Limb (tissue), 2 donors: ENCODE results near the gene THADA.

Experiments
- DNase-seq, 2 donors: peaks; one replicate each; pipeline ENCODE4 v3.0.0-alpha.2; 2016; ENCODE audit errors: extremely low spot score in 2 of 2

Gene THADA

DNA sequence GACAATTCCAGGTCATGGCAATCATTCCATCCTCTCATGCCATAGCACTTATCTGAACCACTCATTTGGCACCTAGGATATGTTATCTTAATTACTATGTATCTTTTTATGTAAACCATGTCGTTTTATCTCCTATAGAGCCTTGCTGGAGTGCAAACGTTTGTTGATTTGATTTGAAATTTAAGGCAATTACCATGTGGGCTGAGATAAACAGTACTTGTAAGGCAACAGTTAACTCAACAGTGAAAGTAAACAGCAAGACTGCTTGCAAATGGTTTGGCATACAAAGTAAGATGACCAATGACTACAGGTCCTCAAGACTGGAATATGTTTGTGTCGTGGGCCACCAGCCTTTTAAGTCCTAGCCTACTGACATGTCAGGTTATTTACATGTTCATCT lies 235.7 kb downstream of the THADA start:
- DNase-seq, result no peak

DNA sequence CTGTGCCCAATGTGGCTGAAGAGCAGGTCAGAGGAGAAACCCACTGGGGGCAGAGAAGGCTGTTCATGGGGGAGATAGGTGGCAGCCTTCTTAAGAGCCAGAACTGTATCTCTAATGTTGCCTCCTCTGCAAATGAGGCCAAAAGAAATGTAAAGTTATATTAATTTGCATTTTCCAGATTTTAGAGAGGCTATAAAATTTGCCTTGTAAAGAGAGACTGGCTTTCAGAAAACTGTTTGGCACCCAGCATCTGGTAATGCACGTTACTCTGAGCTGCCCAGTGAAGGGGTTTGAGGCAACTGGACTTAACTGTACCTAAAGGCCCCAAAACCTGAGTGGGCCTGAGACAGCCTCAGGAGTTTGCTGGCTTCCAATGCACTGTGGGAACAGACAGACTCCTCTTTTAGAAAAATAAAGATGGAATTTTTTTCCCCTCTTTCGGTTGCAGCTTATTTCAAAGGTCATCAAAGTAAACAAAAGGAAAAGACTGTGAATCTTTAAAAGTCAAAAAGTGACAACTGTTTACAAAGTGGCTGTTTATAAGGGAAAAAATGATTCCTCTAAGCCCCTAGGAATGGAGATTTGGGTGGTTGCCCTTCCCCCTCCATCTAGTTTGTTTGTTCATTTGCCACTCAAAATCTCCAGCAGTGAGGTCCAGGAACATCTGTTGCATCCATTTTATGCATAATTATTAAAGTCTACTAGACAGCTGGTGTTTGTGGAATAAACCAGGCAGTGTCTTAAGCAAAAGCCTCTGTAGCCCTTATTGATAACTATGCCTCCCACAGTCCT lies 237.2 kb downstream of the THADA start:
- DNase-seq, result peak in 1 of 2 donors; percentile 37

DNA sequence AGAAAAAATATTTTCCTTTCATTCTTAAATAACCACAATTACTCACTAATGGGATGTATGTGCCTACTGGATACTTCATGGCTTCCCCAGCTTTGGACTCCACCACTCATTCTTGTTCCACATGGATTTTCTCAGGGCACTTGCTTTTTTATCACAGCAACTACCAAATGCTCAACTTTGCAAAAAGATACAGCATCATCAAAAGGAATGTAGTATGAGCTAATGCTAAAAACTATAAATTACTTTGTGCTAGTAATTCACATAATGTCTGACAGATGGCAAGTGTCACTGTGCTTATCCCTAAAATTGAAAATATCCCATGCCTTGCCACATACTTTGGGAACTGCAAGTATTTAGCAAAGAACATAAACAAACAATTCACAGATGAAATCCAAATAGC lies 239.1 kb downstream of the THADA start:
- no peak for DNase-seq

DNA sequence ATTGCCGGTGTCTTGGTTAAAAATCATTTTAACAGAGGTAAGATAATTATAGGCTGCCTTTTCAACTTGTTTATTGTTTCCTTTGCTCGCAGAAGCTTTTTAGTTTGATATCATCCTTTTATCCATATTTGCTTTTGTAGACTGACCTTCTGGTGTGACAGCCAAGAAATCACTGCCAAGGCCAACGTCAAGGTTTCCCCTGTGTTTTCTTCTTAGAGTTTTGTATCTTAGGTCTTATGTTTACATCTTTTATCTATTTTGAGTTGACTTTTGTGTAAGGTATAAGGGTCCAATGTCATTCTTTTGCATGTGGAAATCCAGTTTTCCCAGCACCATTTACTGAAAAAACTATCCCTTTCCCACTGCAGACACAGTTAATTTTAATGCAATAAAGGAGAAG lies 240.4 kb downstream of the THADA start:
- no peak for DNase-seq

DNA sequence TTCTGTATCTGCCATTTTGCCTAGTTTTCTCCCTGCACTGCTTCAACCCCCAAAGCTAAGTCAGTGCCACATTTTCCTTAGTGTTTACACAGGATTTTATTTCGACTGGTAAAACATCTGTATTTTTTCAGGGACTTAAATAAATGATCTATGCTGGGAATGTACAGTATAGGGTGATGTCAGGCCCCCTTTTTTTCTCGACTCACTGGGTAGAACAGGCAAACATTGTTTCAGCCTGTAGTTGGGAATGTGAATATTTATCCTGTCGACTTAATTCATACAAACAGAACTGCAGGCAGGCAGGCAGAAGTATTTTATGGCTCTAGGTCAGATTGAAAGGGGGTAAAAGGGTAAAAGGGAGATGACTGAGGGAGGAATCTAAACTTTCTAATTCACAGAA lies 245.9 kb downstream of the THADA start:
- no peak for DNase-seq

DNA sequence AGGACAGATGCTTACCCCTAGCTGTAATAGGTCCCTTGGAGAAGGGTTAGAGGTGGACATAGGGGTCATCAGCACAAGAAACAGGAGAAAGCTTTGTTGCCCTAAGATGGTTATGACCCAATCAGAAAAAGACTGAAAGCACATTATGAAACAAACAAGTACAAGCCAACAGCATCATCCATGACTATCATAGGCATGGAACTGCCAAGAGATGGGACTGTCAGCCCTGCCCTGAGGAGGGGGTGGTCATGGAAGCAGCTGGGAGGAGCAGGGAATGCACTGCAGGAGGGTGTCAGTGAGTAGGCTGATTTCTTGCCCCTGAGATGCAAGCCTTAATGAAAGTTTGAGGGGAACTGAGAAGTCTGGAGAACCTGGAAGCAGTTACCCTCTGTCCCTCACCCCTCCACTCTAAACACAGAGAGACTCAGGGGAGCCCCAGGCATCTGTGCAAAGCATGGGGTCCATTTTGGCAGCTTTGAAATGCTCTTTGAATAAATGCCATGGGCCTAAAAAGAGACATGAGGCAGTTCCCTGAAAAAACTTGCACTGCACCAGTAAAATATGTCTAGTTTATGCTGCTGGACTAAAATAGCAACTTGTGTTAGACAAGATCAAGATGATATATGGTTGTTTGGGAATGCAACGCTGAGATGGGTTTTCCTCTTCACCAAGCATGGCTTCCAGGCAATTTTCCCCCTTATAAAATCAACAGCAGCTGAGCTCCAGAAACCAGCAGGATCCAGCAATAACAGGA lies 246.8 kb downstream of the THADA start:
- DNase-seq, result peak in 1 of 2 donors; percentile 58

DNA sequence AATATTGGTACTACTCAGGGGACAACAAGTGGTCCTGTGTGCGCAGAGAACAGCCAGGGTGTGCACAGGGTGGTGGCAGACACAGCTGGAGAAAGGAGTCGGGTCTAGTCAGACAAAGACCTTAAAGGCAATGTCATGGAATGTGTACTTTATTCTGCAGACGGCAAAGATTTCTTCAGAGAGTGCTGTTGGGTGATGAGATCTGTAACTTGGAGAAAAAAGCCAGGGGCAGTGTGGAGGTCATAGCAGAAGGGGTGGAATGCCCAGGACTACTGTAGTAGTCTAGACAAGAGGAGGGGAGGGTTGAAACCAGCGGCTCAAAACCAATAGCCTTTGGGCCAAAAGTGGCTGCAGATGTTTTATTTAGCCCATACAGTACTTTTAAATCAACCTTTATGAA lies 248.1 kb downstream of the THADA start:
- DNase-seq, result no peak

DNA sequence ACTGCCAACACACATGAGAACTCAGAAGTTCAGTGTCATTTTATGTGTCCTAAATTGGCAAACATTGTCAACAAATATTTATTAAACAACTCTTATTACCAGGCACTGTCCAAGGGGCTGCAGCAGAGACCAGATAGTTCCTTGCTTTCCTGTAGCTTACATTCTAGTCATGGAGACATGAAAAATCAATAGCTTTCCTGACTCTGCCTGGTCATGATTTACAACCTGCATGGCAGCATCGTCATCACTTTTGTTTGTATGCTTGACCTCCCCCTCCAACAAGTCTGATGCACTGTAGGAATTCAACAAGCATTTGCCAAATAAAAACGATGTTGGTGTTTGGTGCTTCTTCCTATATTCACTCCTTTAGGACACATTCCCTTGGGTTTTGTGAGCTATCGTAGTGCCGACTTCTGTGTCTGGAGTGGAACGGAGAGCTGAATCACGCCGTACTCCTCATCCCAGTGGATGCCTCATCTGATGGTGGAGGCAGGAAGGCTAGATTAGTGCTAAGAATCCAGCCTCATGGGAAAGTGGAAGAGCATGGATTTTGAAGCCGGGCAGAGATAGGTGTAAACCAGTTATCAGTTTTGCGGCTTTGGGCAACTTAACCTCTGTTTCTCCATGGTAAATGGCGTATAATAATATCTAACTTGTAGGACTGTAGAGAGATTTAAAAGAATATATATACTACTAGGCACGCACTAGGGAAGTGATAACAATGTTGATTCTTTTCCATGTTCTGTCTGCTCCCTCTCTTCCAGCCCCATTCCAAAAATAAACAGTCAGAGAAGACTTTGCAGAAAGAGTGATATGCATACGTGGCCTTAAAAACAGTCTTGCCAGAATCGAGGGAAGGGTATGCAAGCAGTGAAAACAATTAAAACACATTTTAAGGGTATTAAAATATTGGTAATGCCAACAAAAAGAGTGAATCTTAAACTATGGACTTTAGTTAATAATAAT lies 249.0 kb downstream of the THADA start:
- no peak for DNase-seq

DNA sequence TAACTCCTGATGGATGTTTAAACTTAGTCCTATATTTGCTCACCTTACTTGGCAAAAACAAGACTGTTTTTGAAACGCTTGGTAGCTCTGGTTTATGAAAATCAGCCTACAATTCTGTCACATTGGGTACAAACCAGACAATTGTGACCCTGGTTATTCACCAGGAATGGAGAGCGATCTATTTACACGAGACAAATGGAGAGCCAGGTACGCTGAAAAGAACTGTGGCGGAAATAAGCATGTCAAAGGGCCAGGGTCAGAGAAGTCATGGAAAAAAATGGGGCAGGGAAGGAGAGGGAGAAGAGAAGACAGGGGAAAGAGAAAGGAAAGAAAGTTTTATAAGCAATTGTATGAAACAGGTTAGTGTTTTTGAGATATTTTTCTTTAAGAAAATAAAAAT lies 250.0 kb downstream of the THADA start:
- DNase-seq, result no peak

DNA sequence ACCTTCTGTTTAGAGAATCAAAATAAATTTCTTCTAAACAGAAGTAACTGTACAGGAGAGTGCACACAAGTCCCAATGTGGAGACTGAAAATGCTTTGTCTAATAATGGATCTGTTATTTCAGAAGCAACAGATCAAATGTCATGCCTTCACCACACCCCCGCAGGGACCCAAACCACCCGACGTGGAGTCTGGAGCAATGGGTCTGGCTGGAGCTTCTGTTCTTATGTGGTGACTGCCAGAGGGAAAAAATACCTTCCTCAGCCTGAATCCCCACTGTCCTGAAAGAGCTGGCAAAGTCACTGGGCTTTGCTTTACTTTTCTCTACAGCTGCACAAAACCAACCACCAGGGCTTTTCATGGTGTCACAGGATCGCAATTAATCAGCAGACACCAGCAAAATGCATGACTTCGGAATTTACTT lies 250.4 kb downstream of the THADA start:
- DNase-seq, result no peak

DNA sequence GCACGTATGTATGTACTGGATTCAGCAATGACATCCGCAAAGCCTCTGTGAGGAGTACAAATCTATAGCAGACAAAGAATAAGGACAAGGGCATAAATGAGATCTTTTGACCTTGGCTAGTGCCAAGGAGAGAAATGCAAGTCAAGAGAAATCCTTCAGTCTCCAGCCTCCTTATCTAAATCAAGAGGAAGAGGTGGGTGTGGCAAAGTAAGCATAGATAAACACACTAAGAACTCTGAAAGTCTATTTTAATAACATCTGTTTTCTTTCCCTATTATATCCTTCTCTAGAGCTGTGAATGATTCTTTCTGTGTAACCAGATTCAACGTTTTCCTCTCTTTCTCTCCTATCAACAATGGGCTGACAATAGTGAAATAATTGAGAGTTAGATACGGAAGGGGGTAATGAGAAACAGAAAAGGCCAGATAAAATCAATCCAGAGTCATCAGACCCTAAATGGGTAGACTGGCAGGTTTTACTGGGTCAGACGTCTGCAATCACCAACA lies 250.9 kb downstream of the THADA start:
- DNase-seq, result no peak

DNA sequence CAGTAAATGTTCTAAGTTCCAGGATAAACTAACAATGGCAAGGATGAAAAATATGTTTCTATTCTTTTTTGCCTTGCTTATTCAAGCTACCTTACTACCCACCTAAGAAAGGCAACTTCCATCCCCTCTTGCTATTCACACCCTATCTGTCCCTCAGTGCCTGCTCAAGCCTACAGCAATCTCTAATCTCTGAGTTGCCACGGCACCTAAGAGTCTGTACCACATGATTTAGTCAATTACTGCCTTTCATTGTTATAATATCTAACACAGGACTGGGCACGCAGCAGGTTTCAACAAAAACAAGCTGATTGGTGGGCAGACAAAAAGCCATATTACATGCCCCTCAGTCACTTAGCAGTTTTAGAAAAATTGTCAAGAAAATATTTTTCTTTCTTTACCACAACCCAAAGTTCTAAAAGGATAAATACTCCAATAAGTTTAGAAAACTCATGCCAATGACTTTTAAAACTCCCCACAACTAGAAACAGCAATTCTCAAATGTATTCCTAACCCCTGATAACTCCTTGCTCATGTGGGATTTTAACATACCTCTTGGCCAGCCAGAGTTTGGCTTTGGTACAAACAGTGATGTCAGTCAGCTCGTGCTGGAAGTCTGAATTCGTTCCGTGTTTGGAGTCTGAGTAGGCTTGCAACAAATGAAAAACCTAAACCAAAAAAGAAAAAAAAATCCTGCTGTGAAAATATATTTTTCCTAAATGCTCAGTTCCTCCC lies 252.1 kb downstream of the THADA start:
- DNase-seq, result peak; percentile 73 to 83

DNA sequence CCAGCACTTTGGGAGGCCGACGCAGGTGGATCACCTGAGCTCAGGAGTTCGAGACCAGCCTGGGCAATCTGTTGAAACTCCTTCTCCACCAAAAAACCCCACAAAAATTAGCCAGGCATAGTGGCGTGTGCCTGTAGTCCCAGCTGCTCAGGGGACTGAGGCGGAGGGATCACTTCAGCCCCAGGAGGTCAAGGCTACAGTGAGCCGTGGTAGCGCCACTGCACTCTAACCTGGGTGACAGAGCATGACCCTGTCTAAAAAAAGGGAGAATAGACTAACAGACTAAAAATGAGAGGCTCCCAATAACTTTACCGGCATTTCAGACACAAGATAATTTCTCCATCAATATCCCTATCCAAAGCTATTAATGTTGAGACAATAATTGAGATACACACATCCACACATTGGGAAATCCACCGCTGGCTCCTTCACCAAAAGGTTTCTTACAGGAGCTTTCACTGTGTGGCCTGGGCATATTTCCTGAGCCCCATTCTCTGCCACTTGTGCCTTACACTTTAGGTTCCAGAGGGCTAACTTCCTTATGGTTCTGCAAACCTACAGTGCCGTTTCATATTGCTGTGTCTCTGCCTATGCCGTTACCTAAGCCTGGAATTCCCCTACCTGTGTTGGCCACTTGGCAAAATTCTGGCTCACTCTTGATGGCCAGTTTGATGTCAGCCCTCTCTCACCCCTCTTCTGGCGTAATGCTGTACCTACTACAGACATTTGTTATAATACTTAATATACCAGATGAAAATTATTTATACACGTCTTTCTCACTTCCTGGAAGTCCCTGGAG lies 253.7 kb downstream of the THADA start:
- no peak for DNase-seq

DNA sequence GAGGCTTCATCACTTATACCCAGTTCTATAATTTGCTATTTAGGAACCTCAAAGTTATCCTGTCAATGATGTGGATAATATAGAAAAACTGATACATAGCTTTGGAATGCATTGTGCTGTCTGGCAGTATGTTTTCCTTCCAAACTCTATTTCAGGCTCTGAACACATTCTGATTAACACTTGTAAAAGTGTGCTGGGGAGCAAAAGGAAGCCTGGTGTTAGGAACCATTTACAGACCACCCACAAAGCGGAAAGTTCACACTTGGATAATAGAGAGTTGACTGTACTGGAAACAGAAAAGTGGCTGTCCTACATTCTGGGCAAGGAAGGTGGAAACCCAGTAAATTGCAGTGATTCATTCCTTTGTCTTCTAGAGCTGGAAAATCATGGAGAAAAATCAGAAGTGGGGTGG lies 254.9 kb downstream of the THADA start:
- DNase-seq, result peak in 1 of 2 donors; percentile 68

DNA sequence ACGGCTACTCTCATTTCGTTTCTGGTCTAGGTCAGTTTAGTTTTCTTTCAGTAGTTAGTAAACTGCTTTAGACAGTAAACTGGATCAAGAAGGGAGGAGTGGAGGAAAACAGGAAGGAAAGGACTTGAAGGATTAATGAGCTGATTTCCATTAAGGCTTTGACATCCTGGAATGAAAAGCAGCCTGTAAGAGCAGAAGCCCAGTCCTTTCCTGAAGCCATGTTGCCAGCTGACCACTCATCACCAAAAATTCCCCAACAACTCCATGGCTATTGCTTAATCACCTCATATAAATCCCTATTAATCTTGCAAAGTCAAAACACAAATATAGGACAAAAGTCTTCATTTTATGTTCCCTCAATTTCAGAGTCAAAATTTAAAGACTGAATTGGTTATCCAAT lies 255.8 kb downstream of the THADA start:
- DNase-seq, result no peak

DNA sequence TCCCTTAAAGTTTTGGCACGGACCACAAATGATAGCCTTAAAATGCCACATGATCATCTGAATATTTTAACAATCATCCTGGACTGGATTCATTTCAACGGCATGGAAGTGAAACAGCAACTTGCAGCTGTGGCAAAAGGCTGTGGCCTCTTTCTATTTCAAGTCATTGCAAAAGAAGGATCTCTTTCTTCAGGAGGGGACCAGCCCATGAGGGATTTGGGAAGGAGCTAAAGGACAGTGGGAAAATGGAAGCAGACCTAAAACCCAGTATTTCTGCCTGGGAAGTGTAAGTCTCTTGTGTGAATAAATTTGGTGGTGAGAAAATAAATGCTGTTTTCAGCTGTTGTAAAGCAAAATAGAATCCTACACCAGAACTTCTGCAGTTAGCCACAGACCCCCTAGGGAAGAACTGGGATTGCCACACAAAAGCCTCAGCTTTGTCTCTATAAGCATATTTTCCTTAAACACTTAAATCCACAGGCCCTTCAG lies 262.1 kb downstream of the THADA start:
- peak in 1 of 2 donors; percentile 75 for DNase-seq

DNA sequence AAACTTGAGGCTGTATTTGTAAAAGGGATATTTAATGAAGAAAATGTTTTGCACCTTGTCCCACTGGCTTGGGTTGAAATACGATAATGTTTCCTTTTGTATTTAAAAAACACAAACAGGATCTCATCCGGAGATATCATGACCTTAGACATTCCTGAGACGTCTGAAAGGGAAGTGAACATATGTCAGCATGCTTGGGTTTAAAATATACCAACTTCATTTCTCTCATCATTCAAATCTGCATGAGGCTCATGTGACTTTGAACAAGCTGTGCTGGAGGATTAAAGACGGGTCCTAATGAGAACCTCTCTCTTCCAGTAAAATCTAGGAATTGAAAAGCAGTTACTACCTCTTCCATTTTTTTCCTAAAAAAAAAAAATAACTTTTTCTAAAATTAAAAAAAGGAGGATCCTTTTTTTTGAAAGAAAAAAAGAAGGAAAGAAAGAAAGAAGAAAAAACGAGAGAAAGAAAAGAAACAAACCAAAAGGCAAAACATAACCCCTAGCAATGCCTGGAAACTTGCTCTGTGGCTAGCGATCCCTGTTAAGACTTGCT lies 262.7 kb downstream of the THADA start:
- no peak for DNase-seq

DNA sequence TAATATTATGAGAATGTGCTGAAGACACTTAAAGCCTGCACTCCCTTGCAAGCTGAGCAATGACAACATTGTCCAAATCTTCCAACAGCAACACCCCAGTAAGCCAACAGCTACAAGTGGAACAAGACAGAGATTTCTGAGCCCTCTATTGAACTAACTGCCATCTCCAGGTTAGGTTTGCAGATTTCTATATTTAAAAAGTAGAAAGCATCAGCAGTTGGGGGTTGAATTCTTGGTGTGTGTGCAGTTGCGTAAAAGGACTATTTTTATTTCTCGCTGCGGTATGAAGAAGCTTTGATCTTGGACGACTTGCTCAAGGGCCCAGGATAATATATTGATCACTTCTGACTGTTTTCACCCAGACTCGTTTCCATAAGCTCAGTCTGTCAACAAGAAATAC lies 263.2 kb downstream of the THADA start:
- DNase-seq, result no peak

DNA sequence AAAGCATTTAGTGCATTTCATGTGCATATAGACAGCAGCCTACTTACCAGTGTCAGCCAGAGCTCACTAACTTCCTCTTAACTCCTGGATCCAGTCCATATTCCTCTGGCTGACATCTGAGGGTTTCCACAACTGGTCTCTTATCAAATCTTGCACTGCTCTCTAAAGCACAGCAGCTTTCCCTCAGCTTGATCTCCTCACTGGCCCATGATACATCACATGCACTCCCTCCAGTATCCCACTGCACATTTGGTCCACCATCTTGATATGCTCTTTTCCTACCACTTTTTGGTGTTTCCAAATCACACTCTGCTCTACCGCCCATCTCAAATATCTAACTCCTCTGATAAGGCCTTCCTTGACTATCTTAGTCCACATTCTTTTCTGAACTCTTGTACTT lies 264.4 kb downstream of the THADA start:
- DNase-seq, result no peak

DNA sequence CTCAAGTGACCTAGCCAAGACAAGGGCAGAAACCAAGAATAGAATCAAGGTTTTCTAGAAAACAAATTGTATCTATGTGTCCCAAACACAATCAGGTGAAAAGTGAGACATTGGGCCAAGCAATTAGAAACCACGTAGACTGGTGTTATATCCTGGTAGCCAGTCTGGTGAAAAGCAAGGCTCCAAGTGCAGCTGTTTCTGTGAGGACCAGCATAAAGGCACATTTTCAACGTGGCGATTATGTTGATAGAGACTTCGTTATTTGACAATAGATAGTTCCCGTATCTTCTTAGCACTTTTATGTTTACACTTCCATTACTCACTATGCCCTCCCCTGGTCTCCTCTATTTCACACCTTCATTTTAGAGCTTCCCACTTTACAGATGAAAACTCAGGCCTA lies 266.2 kb downstream of the THADA start:
- DNase-seq, result no peak
